ENCODE measurements around the gene ACTN4. TPM values are rescaled to one million over a fixed set of nuclear protein-coding genes. Genes with fewer than 3 reads are reported as not detected.

Gene ACTN4
- total RNA-seq, 1 experiment from 2014 or later = 199 TPM

DNA sequence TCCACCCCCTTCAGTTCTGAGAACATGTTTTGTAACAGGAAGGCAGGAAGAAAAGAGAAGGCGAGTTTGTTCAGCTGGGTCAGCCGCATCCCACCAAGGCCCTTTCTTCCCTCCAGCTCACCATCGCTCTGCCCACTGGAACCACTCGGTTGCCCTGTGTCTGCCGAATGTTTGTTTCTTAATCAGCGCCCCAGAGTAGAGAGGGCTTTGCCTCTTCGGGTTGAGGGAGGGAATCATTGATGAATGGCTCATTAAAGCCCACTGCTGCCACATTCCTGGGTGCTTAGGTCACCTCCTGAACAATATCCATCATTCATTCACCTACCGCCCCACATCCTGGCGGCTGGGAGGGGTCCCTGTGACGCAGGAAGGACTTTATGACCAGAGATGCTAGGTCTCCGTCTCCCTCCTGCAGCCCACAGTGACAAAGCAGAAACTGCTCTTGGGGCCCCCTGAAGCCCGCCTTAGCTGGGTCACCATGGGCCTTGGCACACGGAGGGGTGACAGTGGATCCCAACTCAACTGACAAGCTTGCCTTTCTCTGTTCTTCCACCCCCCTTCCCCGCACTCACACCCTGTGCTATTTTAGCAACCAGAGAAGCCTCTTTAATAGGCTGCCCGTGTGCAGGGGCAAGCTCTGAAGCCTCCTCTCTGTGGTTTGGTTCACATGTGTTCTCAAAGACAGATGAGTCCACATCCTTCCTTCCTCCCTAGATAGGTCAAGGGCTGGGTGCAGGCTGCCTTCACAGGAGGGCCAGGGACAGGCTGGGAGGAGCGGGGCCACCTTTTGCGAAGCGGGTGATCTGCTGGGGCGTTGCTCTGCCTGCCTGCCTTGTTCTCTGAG lies 46.2 kb downstream of the ACTN4 start:
- DNase-seq (ENCODE audit: low read depth) = peak; percentile 97

DNA sequence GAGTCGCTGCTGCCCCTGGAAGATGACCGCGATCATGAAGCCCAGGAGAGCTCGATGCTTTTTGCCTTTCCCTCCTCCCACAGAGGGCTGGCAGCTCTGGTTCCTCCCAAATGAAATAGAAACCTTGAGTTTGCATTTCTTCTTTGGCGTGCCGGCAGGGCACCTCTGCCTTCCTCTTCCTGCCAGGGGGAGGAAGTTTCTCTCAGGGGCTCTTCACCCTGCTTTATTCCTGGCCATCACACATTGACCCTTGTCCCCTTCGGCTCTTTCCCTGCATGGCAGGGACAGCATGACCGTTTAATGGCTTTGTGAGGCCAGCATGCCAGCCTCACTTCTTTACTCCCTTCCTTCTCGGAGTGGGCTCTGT lies 47.9 kb downstream of the ACTN4 start:
- no peak for DNase-seq (ENCODE audit: low read depth)

DNA sequence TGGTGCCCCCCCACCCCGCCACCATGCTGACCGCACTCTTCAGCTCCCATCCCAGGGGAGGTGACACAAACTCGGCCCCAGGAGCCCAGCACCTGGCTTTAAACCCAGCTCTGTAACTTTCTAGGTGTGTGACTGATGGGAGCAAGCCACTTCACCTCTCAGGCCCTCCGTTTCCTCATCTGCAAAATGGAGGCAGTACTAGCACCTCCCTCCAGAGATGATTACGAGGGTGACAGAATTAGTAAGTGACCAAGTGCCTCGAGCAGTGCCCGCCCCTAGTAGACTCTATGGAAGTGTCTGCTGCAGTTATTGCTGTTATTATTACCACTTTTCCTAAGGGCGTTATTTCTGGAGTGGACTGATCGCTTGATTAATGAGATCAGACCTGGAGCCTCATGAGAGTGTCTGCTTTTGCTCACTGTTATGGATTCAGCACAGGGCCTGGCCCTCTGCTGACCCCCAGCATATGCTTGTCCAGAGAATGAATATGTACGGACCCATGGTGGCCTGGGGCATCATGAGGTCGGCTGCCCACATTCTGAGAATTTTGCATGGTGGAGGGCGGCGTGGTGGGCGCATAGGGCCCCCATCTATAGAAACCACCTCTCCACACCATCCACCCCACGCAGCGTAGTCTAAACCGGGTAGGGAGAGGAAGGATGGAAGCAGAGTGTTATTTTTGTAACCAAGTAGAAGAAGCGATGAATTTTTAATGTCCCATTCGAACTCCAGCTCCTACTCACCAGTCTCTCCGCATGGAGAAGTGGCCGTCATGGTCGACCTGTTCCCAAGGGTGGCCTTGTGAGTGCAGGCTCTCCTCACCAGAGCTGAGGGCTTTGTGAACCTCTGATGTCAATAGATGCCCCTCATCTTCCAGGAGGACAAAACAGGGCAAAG lies 48.6 kb downstream of the ACTN4 start:
- no peak for DNase-seq (ENCODE audit: low read depth)

DNA sequence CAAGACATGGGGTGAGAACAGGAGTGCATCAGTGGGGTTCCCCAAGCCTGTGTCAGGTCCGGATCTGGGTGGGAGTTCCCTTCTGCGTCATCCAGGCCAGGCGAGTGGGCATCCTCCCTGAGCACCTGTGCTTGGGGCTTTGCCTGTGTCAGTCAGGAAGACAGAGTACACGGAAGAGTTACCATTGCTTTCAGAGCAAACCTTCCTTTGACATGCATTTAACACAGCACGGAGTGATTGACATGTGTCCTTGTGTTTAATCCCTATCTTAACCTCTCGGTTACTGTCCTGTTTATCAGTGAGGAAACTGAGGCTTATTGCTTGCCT lies 49.2 kb downstream of the ACTN4 start:
- DNase-seq (ENCODE audit: low read depth) = no peak

DNA sequence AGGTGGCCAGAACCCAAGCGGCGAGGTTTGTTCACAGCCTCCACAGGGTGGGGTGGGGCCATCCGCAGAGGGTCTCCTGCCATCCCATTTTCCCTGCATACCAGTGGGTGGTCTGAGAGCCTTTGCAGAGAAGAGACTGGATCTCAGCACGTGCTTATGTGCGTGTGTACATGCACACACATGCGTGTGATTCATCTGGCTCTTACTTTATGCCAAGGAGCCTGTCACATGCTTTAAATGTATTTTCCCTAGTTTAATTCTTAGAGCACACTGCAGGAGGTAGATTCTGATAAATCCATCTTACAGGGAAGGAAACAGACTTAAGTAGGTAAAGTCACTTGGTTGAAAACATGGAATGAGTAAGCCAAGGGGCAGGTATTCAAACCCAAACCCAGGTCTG lies 49.7 kb downstream of the ACTN4 start:
- no peak for DNase-seq (ENCODE audit: low read depth)

DNA sequence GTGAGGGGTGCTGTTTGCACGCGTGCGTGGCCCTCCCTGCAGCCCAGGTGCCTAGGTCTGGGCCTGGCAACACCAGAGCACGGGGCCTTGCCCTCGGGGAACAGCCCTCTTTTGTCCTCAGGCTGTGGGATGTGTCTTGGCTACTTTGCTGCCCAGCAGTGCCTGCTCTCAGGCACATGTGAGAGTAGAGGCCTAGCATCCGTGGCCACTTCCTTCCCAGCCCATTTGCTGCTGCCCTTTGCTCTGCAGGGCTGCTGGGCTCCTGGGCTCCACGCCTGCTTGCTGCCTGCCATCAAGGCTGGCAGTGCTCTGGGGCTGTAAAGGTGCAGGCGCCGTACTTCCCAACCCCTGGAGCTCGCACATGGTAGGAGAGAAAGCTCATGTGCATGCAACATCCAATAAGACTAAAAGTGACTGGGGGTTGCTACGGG lies 50.2 kb downstream of the ACTN4 start:
- no peak for DNase-seq (ENCODE audit: low read depth)

DNA sequence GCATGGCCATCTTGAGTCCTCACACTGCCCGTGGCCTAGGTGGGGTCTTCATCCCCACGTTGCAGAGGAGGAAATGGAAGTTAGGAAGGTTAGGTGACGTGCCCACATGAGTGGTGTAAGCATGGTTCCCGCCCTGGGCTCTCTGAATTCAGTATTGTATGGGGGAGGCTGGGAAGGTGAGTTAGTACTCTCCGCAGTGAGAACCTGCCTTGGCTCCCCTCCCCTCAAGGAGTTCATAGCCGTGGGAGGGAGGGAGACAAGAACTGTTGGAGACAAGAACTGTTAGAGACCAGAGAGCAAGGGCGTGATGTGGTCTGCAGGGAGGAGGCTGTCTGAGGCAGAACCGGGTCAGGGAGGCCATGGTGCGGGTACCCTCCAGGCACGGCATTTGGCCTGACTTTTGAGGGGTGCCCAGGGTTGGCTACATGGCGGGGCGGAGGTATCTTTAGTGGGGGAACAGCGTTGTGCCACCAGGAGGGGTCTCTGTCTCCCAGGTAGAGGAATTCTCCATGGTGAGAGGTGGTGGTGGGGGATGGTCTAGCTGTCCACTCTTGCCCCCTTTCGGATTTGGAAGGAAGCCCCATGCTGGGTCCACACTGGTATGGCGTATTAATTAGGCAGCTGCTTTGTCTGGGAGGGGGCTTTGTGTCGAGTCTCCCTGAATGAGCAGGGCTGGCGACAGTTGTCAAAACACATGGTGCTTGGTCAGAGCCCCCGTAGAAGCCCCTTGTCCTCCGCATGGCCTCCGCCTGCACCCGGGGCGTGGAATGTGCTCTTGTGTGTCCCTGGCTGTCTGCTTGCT lies 51.0 kb downstream of the ACTN4 start:
- no peak for DNase-seq (ENCODE audit: low read depth)

DNA sequence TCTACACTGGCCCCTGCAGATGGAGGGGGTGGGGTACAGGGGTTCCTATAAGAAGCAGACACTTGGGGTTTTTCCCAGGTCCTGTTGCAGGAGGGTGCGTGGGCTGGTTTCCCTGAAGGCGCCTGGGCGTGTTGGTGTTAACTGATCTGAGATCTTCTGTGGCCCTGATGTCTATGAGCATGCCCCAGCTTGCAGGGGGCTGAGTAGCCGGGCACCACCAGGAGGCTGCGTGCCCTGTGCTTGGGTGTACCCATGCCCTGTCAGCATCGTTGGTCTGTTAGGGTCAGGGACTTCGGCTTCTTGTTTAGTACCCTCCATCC lies 51.5 kb downstream of the ACTN4 start:
- DNase-seq (ENCODE audit: low read depth) = no peak

DNA sequence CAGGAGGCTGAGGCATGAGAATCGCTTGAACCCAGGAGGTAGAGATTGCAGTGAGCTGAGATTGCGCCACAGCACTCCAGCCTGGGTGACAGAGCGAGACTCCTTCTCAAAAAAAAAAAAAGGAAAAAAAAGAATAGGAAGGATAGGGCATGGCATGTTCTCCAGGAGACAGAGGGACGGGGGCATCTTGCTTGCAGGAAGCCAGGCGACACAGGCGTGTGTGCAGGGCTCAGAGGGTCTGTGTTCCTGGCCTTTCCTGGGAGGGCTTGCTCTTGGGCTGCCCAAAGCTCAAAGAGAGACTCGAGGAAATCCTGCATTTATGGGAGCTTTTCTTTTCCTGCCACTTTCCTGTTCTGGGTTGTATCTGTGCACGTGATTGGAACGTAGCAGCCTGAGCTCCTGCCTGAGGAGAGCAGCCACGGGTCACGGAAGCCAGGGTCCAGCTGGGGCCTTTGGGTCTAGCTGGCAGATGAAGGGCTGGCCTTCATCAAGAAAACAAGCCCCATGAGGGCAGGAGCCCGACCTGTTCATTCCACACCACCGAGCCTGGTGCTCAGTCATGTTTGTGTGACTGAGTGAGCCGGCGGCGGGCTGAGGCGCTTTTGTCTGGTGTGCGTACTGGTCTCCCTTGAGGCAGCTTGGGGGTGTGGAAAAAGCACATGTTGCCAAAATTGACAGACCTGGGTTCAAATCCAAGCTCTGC lies 52.3 kb downstream of the ACTN4 start:
- DNase-seq (ENCODE audit: low read depth) = no peak

DNA sequence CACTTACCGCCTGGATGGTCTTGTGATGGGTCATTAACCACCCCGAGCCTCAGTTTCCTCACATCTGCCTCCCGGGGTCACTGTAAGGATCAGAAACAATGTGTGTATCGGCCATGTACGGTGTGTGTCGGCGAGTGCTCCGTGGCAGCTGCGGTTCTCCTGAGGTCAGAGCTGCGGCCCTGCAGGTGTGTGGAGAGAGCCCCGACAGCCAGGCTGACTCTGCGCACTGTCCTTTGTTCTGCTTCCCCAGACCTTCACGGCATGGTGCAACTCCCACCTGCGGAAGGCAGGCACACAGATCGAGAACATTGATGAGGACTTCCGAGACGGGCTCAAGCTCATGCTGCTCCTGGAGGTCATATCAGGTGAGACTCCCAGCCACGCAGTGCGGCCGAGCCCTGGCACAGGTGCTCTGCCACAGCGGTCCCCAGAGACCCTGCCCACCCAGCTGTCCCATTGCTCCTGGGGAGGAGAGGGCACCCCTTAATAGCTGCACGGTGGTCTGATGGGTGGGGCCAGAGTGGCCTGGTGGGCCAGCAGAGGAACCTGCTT lies 53.0 kb downstream of the ACTN4 start:
- DNase-seq (ENCODE audit: low read depth) = no peak

DNA sequence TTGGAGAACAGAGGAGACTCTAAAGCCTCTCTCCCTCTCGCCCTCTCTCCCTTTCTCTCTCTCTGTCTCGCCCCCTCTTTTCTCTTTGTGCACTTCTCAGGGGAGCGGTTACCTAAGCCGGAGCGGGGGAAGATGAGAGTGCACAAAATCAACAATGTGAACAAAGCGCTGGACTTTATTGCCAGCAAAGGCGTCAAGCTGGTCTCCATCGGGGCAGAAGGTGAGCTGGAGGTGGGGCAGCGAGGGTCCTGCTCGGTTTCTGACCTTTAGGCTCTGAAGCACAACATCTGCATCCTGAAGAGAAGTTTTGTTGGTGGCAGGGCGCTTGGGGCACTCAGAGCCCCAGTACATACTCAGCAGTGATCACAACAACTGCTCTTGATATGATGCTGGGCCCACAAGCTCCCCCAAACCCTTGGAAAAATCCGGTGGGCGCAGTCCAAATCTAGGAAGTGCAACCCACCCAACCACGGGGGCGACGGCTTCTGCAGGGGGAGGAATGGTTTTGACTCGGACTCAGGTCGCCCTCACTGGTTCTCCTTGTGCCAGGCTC lies 53.5 kb downstream of the ACTN4 start:
- no peak for DNase-seq (ENCODE audit: low read depth)

DNA sequence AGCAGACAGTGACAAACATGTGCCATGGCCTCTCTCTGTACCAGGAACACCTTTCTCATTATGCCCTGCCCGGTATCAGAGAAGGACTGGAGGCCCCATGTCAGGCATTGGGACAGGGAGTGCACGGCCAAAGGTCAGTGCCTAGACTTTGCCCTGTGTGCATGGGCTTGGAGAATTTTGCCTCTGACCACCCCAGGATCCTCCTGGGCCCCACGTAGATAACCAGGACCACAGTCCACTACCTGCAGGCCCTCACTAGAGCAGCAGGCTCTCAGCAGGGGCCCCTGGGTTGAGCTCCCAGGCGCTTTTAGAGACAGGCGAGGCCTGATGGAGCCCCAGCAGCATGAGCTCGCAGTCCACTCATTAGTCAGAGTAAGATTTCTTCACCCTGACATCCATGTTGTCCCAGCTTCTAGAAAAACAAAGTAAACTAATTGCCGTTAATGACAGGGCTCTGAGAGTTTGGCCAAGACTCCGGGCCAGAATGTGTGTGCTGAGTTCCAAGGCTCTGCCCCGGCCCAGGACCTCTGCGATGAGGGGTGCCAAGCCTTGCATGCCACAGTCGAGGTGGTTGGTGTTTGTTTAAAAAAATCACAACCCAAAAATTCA lies 54.1 kb downstream of the ACTN4 start:
- DNase-seq (ENCODE audit: low read depth) = no peak

DNA sequence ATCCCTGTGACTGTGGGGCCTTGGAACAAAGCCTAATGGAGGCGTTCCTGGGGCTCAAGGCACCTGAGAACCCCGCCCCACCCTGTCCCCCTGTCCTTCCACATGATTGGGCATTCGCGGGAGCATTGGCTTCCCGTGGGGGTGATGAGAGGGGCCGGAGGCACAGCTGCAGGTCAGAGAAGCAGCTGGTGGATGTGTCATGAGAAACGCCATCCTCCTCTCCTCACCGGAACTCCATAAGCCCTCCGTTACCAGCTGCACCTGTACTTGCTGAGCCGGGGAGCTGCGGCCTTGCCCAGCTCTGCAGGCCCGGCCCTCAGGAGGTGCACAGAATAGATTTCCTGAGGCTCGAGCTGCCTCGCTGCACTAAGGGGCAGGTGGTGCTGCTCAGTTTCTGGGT lies 54.8 kb downstream of the ACTN4 start:
- DNase-seq (ENCODE audit: low read depth) = no peak

DNA sequence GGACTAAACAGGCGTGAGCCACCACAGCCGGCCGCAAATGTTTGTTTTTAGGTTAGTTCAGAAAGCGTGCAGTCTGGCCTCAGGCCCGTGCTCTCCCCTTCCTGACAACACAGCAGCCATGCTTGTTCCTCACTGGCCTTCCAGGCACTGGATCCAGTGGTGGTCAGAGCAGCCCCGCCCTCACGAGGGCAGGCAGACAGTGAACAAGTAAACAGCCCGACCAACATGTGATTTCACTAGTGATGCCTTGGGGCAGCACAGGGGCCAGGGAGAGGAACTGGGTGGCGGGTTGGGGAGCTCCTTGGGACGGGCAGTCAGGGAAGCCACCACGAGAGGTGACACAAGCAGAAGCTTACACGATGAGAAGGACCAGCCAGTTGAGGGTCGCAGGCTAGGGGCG lies 56.1 kb downstream of the ACTN4 start:
- no peak for DNase-seq (ENCODE audit: low read depth)

DNA sequence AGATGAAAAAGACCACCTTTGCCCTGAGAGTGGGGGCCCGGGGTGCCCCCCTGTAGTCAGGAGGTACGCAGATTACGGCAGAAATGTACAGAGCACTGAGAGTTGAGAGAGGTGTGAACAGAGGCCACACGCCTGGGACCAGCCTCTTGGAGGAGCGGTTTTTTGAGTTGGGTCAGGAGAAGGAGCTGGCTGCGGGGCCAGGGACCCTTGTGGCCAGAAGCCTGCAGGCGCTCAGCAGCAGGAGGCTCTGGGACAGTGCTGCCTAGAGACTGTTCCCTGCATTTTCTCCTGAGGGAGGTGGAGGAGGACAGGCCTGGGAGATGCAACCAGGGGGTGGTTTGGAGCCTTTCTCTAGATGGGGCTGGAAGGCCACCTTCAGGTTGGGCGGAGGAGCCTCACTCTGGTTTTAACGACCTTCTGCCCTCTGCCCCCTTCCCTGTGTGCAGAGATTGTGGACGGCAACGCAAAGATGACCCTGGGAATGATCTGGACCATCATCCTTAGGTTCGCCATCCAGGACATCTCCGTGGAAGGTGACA lies 57.1 kb downstream of the ACTN4 start:
- DNase-seq (ENCODE audit: low read depth) = no peak

DNA sequence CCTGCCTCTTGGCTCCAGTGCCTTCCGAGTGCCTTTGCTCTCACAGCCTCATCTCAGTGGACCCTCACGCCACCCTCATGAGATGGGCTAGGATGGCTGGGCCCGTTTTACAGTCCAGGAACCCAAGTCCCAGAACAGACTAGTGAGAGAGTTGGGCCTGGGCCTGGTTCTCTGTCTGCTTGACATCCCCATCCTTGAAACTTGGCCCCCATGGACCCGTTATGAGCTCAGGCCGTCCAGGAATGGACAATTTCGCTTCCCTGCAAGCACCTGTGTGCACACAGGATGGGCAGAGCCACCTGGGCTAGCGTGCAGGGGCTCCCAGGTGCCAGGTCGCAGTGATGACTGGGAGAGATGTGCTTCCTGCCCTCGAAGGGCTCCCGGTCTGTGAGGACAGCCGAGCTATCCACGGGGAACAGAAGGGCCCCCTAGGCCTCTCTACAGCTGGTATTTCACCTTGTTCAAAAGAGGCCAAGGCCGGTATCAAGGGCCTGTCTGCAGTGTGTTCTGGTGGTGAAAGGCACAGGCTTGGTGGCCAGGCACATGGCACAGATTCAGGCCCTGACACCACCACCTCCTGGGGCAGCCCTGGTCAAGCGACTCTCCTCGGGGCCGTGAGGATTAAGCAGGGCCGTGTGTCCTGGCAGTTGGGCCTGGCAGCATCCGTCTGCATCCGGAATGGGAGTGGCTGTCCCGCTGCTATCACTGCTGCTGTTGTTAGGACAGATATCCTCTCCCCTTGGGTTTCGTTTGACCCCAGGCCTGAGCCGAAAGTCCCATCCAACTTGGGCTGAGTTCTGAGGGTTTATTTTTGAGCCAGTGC lies 58.0 kb downstream of the ACTN4 start:
- DNase-seq (ENCODE audit: low read depth) = no peak

DNA sequence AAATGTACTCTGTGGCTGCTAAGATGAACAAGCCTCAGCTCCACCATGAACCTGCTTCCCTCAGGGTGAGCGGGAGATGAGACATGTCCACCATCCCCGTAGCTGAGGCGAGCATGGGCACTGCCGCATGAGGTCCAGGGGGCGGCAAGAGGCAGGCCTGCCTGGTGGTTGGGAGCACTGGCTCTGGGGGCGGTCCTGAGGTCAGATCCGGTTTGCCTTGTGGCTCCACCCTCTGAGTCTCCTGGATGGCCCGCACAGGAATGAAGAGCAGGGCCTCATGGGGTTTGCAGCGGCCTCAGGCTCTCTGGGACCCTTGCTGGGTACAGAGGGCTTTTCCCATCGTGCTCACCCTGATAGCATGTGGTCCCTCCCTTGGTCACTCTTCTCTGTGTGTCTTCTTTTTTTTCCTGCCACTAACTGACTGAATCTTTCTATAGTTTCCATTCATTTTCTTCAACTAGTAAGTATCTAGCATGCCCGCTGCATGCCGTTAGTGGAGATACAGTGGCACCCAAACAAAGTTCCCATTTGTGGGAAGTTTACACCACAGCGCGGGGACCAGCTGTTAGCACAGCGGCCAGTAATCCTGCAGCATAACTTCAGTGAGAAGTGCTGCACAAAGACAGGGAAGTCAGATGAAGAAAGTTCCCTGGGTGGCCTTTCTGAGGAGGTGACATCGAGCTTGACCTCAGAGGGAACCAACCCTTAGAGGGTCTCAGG lies 59.5 kb downstream of the ACTN4 start:
- no peak for DNase-seq (ENCODE audit: low read depth)

DNA sequence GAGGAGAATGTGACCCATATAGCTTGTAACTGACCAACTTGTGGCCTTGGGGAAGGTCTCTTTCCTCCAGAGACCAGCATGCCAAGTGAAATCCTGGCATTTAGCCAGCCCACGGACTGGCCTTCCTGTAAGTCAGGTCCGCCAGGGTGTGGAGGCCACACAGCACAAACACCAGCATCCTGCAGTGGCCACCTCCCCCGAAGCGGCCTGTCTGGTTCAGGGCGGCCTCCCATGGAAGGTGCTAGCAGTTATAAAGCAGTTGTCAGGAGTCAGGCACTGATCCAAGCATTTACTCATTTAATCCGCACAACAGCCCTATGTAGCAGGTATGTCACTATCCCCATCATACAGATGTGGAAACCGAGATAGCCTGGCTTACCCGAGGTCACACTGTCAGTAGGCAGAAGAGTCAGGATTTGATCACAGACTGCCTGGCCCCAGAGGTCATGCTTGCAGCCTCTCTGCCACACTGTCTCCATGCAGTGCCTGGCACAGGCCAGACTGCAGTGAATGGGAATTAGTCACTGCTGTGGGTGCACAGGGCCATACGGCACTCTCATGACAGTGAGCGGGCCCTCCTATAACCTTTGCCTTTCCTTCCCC lies 60.2 kb downstream of the ACTN4 start:
- DNase-seq (ENCODE audit: low read depth) = no peak

All from Daoy (cell line).